WTC11 (cell line): Measurements from ENCODE around the gene LCLAT1. TPM values are rescaled to one million over a fixed set of nuclear protein-coding genes. Genes with fewer than 3 reads are reported as not detected.

Experiments used
- ATAC-seq: fragments of 200-7000 bp; cut with Tn5 transposase; 2 replicates; pipeline ENCODE4 v1.10.0; 2021; ENCODE audit warnings: mild to moderate bottlenecking, moderate library complexity
- CTCF ChIA-PET: fragments of 300-600 bp; sonication (Branson Sonifier 250); formaldehyde crosslinking; loops from one replicate; lab custom pipeline; 2021; ENCODE audit warnings: antibody characterized with exemption; lab: Charles Lee
- POLR2A ChIA-PET: fragments of 350-600 bp; sonication (Branson Sonifier 250); formaldehyde crosslinking; loops from one replicate; lab custom pipeline; 2021; ENCODE audit warnings: antibody characterized with exemption; lab: Charles Lee
- DNase-seq: peaks from one replicate; pipeline ENCODE4 v3.0.0; 2021; ENCODE audit warnings: low spot score
- H3K27ac Mint-ChIP-seq: 2 replicates; pipeline ENCODE4 v1.8.0; 2021; ENCODE audit warnings: mixed read lengths
- H3K27me3 Mint-ChIP-seq: 2 replicates; pipeline ENCODE4 v1.8.0; 2021; ENCODE audit warnings: low read depth, mild to moderate bottlenecking, moderate library complexity, mixed read lengths
- H3K36me3 Mint-ChIP-seq: 2 replicates; pipeline ENCODE4 v1.8.0; 2021; ENCODE audit warnings: mixed read lengths
- H3K4me1 Mint-ChIP-seq: 2 replicates; pipeline ENCODE4 v1.8.0; 2022; ENCODE audit warnings: mixed read lengths
- H3K4me3 Mint-ChIP-seq: 2 replicates; pipeline ENCODE4 v1.8.0; 2021; ENCODE audit warnings: mild to moderate bottlenecking, moderate library complexity, mixed read lengths
- H3K9me3 Mint-ChIP-seq: 2 replicates; pipeline ENCODE4 v1.8.0; 2021; ENCODE audit warnings: mixed read lengths
- CREB1 ChIP-seq: sonication (generic); formaldehyde crosslinking; IDR thresholded peaks from 2 replicates; pipeline ENCODE4 v1.8.0; 2023; ENCODE audit warnings: mild to moderate bottlenecking, missing genetic modification reagents
- GABPB1 ChIP-seq: sonication (generic); formaldehyde crosslinking; IDR thresholded peaks from 2 replicates; pipeline ENCODE4 v1.8.1; 2023; ENCODE audit warnings: mild to moderate bottlenecking, missing genetic modification reagents
- MYBL2 ChIP-seq: sonication (generic); formaldehyde crosslinking; IDR thresholded peaks from 2 replicates; pipeline ENCODE4 v1.8.1; 2023; ENCODE audit warnings: mild to moderate bottlenecking, moderate library complexity, missing genetic modification reagents
- NFATC4 ChIP-seq: fragments of 250-450 bp; sonication (Bioruptor Pico); IDR thresholded peaks from 2 replicates; pipeline ENCODE4 v1.9.0; 2021; ENCODE audit warnings: mild to moderate bottlenecking
- NFYB ChIP-seq: sonication (generic); formaldehyde crosslinking; conservative IDR thresholded peaks from 2 replicates; pipeline ENCODE4 v1.8.0; 2022; ENCODE audit warnings: low read depth, missing genetic modification reagents
- SMAD3 ChIP-seq: sonication (generic); formaldehyde crosslinking; IDR thresholded peaks from 2 replicates; pipeline ENCODE4 v1.8.0; 2022; ENCODE audit warnings: missing genetic modification reagents, mild to moderate bottlenecking, borderline replicate concordance
- TEAD1 ChIP-seq: sonication (generic); formaldehyde crosslinking; IDR thresholded peaks from 2 replicates; pipeline ENCODE4 v1.8.0; 2022; ENCODE audit warnings: mild to moderate bottlenecking, missing genetic modification reagents
- TP53 ChIP-seq: sonication (generic); formaldehyde crosslinking; IDR thresholded peaks from 2 replicates; pipeline ENCODE4 v1.8.1; 2023; ENCODE audit warnings: mild to moderate bottlenecking, missing genetic modification reagents
- ZBTB21 ChIP-seq: sonication (generic); formaldehyde crosslinking; IDR thresholded peaks from 2 replicates; pipeline ENCODE4 v1.8.1; 2023; ENCODE audit warnings: mild to moderate bottlenecking, missing genetic modification reagents, borderline replicate concordance
- ZNF219 ChIP-seq: sonication (generic); formaldehyde crosslinking; IDR thresholded peaks from 2 replicates; pipeline ENCODE4 v1.8.0; 2023; ENCODE audit warnings: missing genetic modification reagents, mild to moderate bottlenecking, borderline replicate concordance
- ZNF263 ChIP-seq: sonication (generic); formaldehyde crosslinking; IDR thresholded peaks from 2 replicates; pipeline ENCODE4 v1.8.1; 2022; ENCODE audit warnings: low read depth, mild to moderate bottlenecking, moderate library complexity, missing genetic modification reagents
- ZNF317 ChIP-seq: sonication (generic); formaldehyde crosslinking; IDR thresholded peaks from 2 replicates; pipeline ENCODE4 v1.8.1; 2023; ENCODE audit warnings: low read depth, mild to moderate bottlenecking, moderate library complexity, missing genetic modification reagents, borderline replicate concordance
- total RNA-seq: library from RNA; stranded (reverse); gene quantifications from 3 replicates; pipeline ENCODE4 v1.2.3, GENCODE V29; 2021
- TF ChIP-seq, protein P1 (sequence below): sonication (generic); formaldehyde crosslinking; IDR thresholded peaks from 2 replicates; pipeline ENCODE4 v1.8.1; 2023; ENCODE audit warnings: mild to moderate bottlenecking, missing genetic modification reagents
- TF ChIP-seq, protein P2 (sequence below): fragments of 250-450 bp; sonication (Bioruptor Pico); IDR thresholded peaks from 2 replicates; pipeline ENCODE4 v1.8.0; 2021; ENCODE audit warnings: mild to moderate bottlenecking
- TF ChIP-seq, protein P3 (sequence below): sonication (generic); formaldehyde crosslinking; IDR thresholded peaks from 2 replicates; pipeline ENCODE4 v1.8.1; 2023; ENCODE audit warnings: mild to moderate bottlenecking, missing genetic modification reagents, moderate library complexity
- TF ChIP-seq, protein P4 (sequence below): sonication (generic); formaldehyde crosslinking; IDR thresholded peaks from 2 replicates; pipeline ENCODE4 v1.8.1; 2022; ENCODE audit warnings: low read depth, mild to moderate bottlenecking, moderate library complexity, missing genetic modification reagents, borderline replicate concordance
- TF ChIP-seq, protein P5 (sequence below): fragments of 250-450 bp; sonication (Bioruptor Pico); IDR thresholded peaks from 2 replicates; pipeline ENCODE4 v2.1.2; 2022; ENCODE audit warnings: mild to moderate bottlenecking, moderate library complexity
- TF ChIP-seq, protein P6 (sequence below): fragments of 250-450 bp; sonication (Bioruptor Pico); IDR thresholded peaks from 2 replicates; pipeline ENCODE4 v1.9.0; 2021; ENCODE audit warnings: mild to moderate bottlenecking
- TF ChIP-seq, protein P7 (sequence below): fragments of 200-600 bp; IDR thresholded peaks from 2 replicates; pipeline ENCODE4 v1.8.0; 2022; ENCODE audit warnings: antibody characterized with exemption

The LCLAT1 gene
- total RNA-seq, 1 experiment from 2014 or later, result 22.3 TPM

DNA sequence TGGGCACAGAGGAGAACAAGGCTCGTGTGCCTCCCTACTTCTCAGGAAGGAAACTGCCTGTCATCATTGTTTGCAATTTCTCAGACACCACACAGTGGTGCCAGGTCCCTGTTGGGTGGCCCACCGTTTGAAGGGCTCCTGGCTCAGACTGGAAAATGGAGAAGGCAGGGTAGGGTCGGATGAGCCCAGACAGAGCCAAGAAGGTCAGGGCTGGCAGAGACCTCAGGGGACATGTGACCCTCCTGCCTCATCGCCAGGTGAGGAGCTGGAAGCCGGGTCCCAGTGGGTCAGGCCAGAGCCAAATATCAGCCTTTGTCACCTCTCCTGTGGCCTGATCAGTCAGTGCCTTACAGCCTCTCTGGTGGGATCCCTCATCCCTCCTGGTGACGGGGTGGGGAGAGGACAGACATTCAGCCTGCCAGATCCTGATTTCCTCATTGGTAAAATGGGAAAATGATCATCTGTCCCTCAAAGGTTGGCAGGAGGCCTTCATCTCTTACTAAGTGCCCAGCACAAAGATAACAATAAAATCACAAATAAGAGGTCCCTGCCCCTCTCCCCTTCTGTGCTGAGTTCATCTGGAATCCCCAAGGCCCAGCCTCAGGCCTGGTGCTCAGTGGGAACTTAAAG is 242.6 kb downstream of the LCLAT1 start:
- ATAC-seq (no peak), DNase-seq (no peak)
- H3K9me3 Mint-ChIP-seq, result no peaks in the 10 kb centered on the region
- no peak overlapping the region for H3K27ac Mint-ChIP-seq
- H3K4me1 Mint-ChIP-seq, result peaks cover 11% of the 10 kb centered on the region
- no peak overlapping the region for H3K4me3 Mint-ChIP-seq
- H3K27me3 Mint-ChIP-seq, result no peaks in the 10 kb centered on the region
- CTCF ChIA-PET, result interaction anchor here (1.3 to 1.8 kb wide), 2 partner anchors 22 to 524 kb away, joined by 6 to 7 read pairs; no protein-coding TSS in a partner anchor
- TF ChIP-seq, protein P1, sequence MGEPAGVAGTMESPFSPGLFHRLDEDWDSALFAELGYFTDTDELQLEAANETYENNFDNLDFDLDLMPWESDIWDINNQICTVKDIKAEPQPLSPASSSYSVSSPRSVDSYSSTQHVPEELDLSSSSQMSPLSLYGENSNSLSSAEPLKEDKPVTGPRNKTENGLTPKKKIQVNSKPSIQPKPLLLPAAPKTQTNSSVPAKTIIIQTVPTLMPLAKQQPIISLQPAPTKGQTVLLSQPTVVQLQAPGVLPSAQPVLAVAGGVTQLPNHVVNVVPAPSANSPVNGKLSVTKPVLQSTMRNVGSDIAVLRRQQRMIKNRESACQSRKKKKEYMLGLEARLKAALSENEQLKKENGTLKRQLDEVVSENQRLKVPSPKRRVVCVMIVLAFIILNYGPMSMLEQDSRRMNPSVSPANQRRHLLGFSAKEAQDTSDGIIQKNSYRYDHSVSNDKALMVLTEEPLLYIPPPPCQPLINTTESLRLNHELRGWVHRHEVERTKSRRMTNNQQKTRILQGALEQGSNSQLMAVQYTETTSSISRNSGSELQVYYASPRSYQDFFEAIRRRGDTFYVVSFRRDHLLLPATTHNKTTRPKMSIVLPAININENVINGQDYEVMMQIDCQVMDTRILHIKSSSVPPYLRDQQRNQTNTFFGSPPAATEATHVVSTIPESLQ (CRISPR knock-in tag), result no peak
- TF ChIP-seq, protein P2, sequence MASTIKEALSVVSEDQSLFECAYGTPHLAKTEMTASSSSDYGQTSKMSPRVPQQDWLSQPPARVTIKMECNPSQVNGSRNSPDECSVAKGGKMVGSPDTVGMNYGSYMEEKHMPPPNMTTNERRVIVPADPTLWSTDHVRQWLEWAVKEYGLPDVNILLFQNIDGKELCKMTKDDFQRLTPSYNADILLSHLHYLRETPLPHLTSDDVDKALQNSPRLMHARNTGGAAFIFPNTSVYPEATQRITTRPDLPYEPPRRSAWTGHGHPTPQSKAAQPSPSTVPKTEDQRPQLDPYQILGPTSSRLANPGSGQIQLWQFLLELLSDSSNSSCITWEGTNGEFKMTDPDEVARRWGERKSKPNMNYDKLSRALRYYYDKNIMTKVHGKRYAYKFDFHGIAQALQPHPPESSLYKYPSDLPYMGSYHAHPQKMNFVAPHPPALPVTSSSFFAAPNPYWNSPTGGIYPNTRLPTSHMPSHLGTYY (CRISPR knock-in tag), result no peak
- no peak for TF ChIP-seq SMAD3 (CRISPR knock-in tag)
- TF ChIP-seq TP53 (CRISPR knock-in tag), result no peak
- no peak for TF ChIP-seq ZNF219 (CRISPR knock-in tag)
- TF ChIP-seq NFYB (CRISPR knock-in tag), result no peak
- no peak for TF ChIP-seq TEAD1 (CRISPR knock-in tag)
- no peak for TF ChIP-seq GABPB1
- no peak for TF ChIP-seq CREB1
- no peak for TF ChIP-seq ZBTB21 (CRISPR knock-in tag)
- no peak for TF ChIP-seq ZNF263 (CRISPR knock-in tag)
- TF ChIP-seq, protein P3, sequence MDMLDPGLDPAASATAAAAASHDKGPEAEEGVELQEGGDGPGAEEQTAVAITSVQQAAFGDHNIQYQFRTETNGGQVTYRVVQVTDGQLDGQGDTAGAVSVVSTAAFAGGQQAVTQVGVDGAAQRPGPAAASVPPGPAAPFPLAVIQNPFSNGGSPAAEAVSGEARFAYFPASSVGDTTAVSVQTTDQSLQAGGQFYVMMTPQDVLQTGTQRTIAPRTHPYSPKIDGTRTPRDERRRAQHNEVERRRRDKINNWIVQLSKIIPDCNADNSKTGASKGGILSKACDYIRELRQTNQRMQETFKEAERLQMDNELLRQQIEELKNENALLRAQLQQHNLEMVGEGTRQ (CRISPR knock-in tag), result no peak
- no peak for TF ChIP-seq NFATC4 (CRISPR knock-in tag)
- TF ChIP-seq, protein P4, sequence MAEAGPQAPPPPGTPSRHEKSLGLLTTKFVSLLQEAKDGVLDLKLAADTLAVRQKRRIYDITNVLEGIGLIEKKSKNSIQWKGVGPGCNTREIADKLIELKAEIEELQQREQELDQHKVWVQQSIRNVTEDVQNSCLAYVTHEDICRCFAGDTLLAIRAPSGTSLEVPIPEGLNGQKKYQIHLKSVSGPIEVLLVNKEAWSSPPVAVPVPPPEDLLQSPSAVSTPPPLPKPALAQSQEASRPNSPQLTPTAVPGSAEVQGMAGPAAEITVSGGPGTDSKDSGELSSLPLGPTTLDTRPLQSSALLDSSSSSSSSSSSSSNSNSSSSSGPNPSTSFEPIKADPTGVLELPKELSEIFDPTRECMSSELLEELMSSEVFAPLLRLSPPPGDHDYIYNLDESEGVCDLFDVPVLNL, result no peak
- TF ChIP-seq, protein P5, sequence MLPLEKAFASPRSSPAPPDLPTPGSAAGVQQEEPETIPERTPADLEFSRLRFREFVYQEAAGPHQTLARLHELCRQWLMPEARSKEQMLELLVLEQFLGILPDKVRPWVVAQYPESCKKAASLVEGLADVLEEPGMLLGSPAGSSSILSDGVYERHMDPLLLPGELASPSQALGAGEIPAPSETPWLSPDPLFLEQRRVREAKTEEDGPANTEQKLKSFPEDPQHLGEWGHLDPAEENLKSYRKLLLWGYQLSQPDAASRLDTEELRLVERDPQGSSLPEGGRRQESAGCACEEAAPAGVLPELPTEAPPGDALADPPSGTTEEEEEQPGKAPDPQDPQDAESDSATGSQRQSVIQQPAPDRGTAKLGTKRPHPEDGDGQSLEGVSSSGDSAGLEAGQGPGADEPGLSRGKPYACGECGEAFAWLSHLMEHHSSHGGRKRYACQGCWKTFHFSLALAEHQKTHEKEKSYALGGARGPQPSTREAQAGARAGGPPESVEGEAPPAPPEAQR, result no peak
- POLR2A ChIA-PET, result no interaction called here
- H3K36me3 Mint-ChIP-seq, result no peaks in the 10 kb centered on the region

DNA sequence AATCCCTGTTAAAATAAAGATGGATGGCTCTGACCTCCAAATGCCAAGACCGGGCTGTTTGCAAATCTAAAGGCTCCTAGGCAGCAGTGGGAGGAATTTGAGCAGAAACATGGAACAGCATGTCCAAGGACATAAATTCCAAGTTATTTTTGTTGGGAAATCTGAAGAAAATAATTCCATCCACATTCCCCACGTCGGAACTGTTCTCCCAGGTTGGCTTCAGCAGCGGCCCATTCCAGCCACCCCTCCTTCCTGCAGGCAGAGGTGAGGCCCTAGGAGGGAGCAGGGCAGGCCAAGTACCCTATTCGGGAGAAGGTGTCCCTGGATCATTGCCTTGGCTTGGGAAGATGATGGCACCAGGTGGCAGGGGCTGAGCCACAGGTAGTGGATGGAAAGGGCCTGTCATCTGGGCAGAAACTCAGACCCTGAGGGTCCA is 243.1 kb downstream of the LCLAT1 start:
- H3K27me3 Mint-ChIP-seq, result no peaks in the 10 kb centered on the region
- H3K9me3 Mint-ChIP-seq, result no peaks in the 10 kb centered on the region
- POLR2A ChIA-PET, result no interaction called here
- no peak overlapping the region for H3K27ac Mint-ChIP-seq
- H3K4me1 Mint-ChIP-seq, result peaks cover 10% of the 10 kb centered on the region
- H3K4me3 Mint-ChIP-seq, result no peak overlapping the region
- ATAC-seq (no peak), DNase-seq (no peak)
- H3K36me3 Mint-ChIP-seq, result no peaks in the 10 kb centered on the region
- TF ChIP-seq, protein P6, sequence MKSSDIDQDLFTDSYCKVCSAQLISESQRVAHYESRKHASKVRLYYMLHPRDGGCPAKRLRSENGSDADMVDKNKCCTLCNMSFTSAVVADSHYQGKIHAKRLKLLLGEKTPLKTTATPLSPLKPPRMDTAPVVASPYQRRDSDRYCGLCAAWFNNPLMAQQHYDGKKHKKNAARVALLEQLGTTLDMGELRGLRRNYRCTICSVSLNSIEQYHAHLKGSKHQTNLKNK (CRISPR knock-in tag), result no peak
- TF ChIP-seq, protein P7, sequence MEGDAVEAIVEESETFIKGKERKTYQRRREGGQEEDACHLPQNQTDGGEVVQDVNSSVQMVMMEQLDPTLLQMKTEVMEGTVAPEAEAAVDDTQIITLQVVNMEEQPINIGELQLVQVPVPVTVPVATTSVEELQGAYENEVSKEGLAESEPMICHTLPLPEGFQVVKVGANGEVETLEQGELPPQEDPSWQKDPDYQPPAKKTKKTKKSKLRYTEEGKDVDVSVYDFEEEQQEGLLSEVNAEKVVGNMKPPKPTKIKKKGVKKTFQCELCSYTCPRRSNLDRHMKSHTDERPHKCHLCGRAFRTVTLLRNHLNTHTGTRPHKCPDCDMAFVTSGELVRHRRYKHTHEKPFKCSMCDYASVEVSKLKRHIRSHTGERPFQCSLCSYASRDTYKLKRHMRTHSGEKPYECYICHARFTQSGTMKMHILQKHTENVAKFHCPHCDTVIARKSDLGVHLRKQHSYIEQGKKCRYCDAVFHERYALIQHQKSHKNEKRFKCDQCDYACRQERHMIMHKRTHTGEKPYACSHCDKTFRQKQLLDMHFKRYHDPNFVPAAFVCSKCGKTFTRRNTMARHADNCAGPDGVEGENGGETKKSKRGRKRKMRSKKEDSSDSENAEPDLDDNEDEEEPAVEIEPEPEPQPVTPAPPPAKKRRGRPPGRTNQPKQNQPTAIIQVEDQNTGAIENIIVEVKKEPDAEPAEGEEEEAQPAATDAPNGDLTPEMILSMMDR, result no peak
- TF ChIP-seq MYBL2, result no peak
- no peak for TF ChIP-seq ZNF317 (CRISPR knock-in tag)
- CTCF ChIA-PET, result interaction anchor here (1.8 to 2.0 kb wide), 2 partner anchors 21 to 525 kb away, joined by 6 to 7 read pairs; no protein-coding TSS in a partner anchor
